ENCODE measurements around the gene CCIN.

GRCh38 chr9:36213387-36213786, 44.2 kb downstream of the CCIN start:
- TF ChIP-seq CTCF (IDR thresholded peaks at IDR 0.05) (no peak), POLR2A (IDR thresholded peaks at IDR 0.05) (no peak)
